Hepatic stellate cell (primary cell): ENCODE data around the gene EPS8.
"Not testable (repeated sequence)": the region's sequence is repeated elsewhere in the genome, so short reads cannot be mapped to it uniquely, and the experiment has no call there.

Source experiments
- DNase-seq: peaks from one replicate; pipeline ENCODE4 v3.0.0; 2011; ENCODE audit warnings: low spot score

Gene EPS8

GRCh38 chr12:15797818-15798217 is 8.6 kb upstream of the EPS8 start:
- no peak for DNase-seq

GRCh38 chr12:15796493-15797141 is 7.4 kb upstream of the EPS8 start:
- DNase-seq = no peak

GRCh38 chr12:15794836-15795235 is 5.6 kb upstream of the EPS8 start:
- no peak for DNase-seq

- no peak for DNase-seq
Measured at GRCh38 chr12:15794196-15794595, 5.0 kb upstream of the EPS8 start.

GRCh38 chr12:15788233-15789219 is 662 bp downstream of the EPS8 start:
- peak; percentile 47 for DNase-seq

- no peak for DNase-seq
Measured at GRCh38 chr12:15787778-15788177, 1.4 kb downstream of the EPS8 start.

- DNase-seq = no peak
Measured at GRCh38 chr12:15786772-15787171, 2.4 kb downstream of the EPS8 start.

- no peak for DNase-seq
Measured at GRCh38 chr12:15783288-15783687, 5.9 kb downstream of the EPS8 start.

- no peak for DNase-seq
Measured at GRCh38 chr12:15782667-15783066, 6.5 kb downstream of the EPS8 start.

GRCh38 chr12:15779925-15780324 is 9.3 kb downstream of the EPS8 start:
- no peak for DNase-seq

- no peak for DNase-seq
Measured at GRCh38 chr12:15778126-15778525, 11.1 kb downstream of the EPS8 start.

GRCh38 chr12:15777355-15778012 is 11.7 kb downstream of the EPS8 start:
- no peak for DNase-seq

- no peak for DNase-seq
Measured at GRCh38 chr12:15776532-15776931, 12.7 kb downstream of the EPS8 start.

- DNase-seq = no peak
Measured at GRCh38 chr12:15774819-15775218, 14.4 kb downstream of the EPS8 start.

- no peak for DNase-seq
Measured at GRCh38 chr12:15772405-15773018, 16.7 kb downstream of the EPS8 start.

GRCh38 chr12:15770581-15770980 is 18.6 kb downstream of the EPS8 start:
- no peak for DNase-seq

GRCh38 chr12:15770021-15770420 is 19.2 kb downstream of the EPS8 start:
- DNase-seq = no peak

GRCh38 chr12:15769586-15769985 is 19.6 kb downstream of the EPS8 start:
- no peak for DNase-seq

GRCh38 chr12:15767301-15767700 is 21.9 kb downstream of the EPS8 start:
- DNase-seq = no peak

- no peak for DNase-seq
Measured at GRCh38 chr12:15763328-15763727, 25.9 kb downstream of the EPS8 start.

- not testable (repeated sequence) for DNase-seq
Measured at GRCh38 chr12:15762162-15762561, 27.0 kb downstream of the EPS8 start.

GRCh38 chr12:15757553-15758255 is 31.5 kb downstream of the EPS8 start:
- peak; percentile 41 for DNase-seq
